Anterior cingulate cortex (tissue), 58 donors: Measurements from ENCODE around the gene BTNL8.
"Not testable (repeated sequence)": the region's sequence is repeated elsewhere in the genome, so short reads cannot be mapped to it uniquely, and the experiment has no call there.

Experiments
- DNase-seq, 58 donors: peaks; one replicate each; lab custom pipeline; 2025; lab: John Stamatoyannopoulos, UW

The BTNL8 gene

GRCh38 chr5:180874804-180875582, 24.0 kb upstream of the BTNL8 start:
- no peak for DNase-seq

GRCh38 chr5:180875860-180876426, 23.0 kb upstream of the BTNL8 start:
- DNase-seq = no peak

- DNase-seq = not testable (repeated sequence)
These were observed 13.0 kb upstream of the BTNL8 start for GRCh38 chr5:180885845-180886529.

- no peak for DNase-seq
These were observed 9.6 kb upstream of the BTNL8 start for GRCh38 chr5:180889381-180889780.

- DNase-seq = not testable (repeated sequence)
These were observed 3.6 kb upstream of the BTNL8 start for GRCh38 chr5:180895330-180895729.

- no peak for DNase-seq
These were observed 1.2 kb downstream of the BTNL8 start for GRCh38 chr5:180900178-180900577.

- no peak for DNase-seq
These were observed 2.5 kb downstream of the BTNL8 start for GRCh38 chr5:180901319-180902009.

GRCh38 chr5:180908400-180908799, 9.4 kb downstream of the BTNL8 start:
- DNase-seq = no peak

GRCh38 chr5:180908998-180909731, 10.2 kb downstream of the BTNL8 start:
- no peak for DNase-seq

- no peak for DNase-seq
These were observed 10.8 kb downstream of the BTNL8 start for GRCh38 chr5:180909782-180910181.

- no peak for DNase-seq
These were observed 11.2 kb downstream of the BTNL8 start for GRCh38 chr5:180910182-180910581.

GRCh38 chr5:180910735-180911134, 11.8 kb downstream of the BTNL8 start:
- peak in 1 of 58 donors; percentile 6 for DNase-seq

- no peak for DNase-seq
These were observed 15.7 kb downstream of the BTNL8 start for GRCh38 chr5:180914646-180915045.

GRCh38 chr5:180915924-180916323, 17.0 kb downstream of the BTNL8 start:
- no peak for DNase-seq

GRCh38 chr5:180918380-180918779, 19.4 kb downstream of the BTNL8 start:
- DNase-seq = no peak

GRCh38 chr5:180920710-180921109, 21.8 kb downstream of the BTNL8 start:
- no peak for DNase-seq

- DNase-seq = no peak
These were observed 24.0 kb downstream of the BTNL8 start for GRCh38 chr5:180922932-180923331.

- DNase-seq = no peak
These were observed 33.7 kb downstream of the BTNL8 start for GRCh38 chr5:180932660-180933059.

GRCh38 chr5:180935203-180935602, 36.2 kb downstream of the BTNL8 start:
- DNase-seq = no peak

GRCh38 chr5:180938294-180938693, 39.3 kb downstream of the BTNL8 start:
- no peak for DNase-seq
